Common myeloid progenitor, CD34-positive (primary cell): Measurements from ENCODE around the gene RNLS.
A peak's percentile ranks its signal among the peaks of the same experiment; 100 is the strongest.
"Not testable (repeated sequence)": the region's sequence is repeated elsewhere in the genome, so short reads cannot be mapped to it uniquely, and the experiment has no call there.

Experiments
- CTCF ChIA-PET: fragments of 350-600 bp; sonication (Branson Sonifier 250); formaldehyde crosslinking; loops from one replicate; lab custom pipeline; 2021; ENCODE audit warnings: antibody characterized with exemption; lab: Charles Lee
- POLR2A ChIA-PET: fragments of 350-600 bp; sonication (Branson Sonifier 250); formaldehyde crosslinking; loops from one replicate; lab custom pipeline; 2021; ENCODE audit warnings: antibody characterized with exemption; lab: Charles Lee
- DNase-seq, 3 donors: peaks; one replicate each; pipeline versions ENCODE4 v3.0.0 to v3.0.0-alpha.2; 2013
- H3K27ac ChIP-seq, 2 experiments: 1 replicate in 1 of 2; 2 replicates in 1 of 2; pipeline ENCODE4 v1.7.0; 2013; ENCODE audit warnings: inconsistent platforms in 2 of 2, low read length in 2 of 2, mild to moderate bottlenecking in 2 of 2, low read depth in 1 of 2, moderate library complexity in 1 of 2; ENCODE audit not compliant: severe bottlenecking in 2 of 2, insufficient read depth in 1 of 2, poor library complexity in 1 of 2
- H3K27me3 ChIP-seq, 5 experiments: replicated peaks in 2 of 5; 1 replicate in 3 of 5; 2 replicates in 2 of 5; pipeline versions ENCODE4 v1.6.1 to v1.7.0; 2013; ENCODE audit warnings: low read length in 4 of 5, mild to moderate bottlenecking in 2 of 5, moderate library complexity in 2 of 5, inconsistent platforms in 1 of 5; ENCODE audit not compliant: insufficient read depth in 5 of 5, control insufficient read depth in 4 of 5
- H3K36me3 ChIP-seq, 4 experiments: 1 replicate in 2 of 4; 2 replicates in 2 of 4; pipeline versions ENCODE4 v1.6.1 to v1.7.0; 2013; ENCODE audit warnings: low read length in 3 of 4, control low read depth in 1 of 4, mild to moderate bottlenecking in 1 of 4; ENCODE audit not compliant: control insufficient read depth in 4 of 4, insufficient read depth in 4 of 4
- H3K4me1 ChIP-seq, 4 experiments: 1 replicate in 3 of 4; 2 replicates in 1 of 4; pipeline versions ENCODE4 v1.6.1 to v1.7.1; 2013; ENCODE audit warnings: low read length in 3 of 4, mild to moderate bottlenecking in 3 of 4, control low read depth in 1 of 4, inconsistent platforms in 1 of 4, moderate library complexity in 1 of 4; ENCODE audit not compliant: control insufficient read depth in 4 of 4, insufficient read depth in 4 of 4; ENCODE audit errors: control extremely low read depth in 1 of 4
- H3K4me3 ChIP-seq, 7 experiments: 1 replicate in 4 of 7; 2 replicates in 3 of 7; pipeline versions ENCODE4 v1.5.1 to v1.7.0; 2013; ENCODE audit warnings: mild to moderate bottlenecking in 7 of 7, low read length in 6 of 7, moderate library complexity in 6 of 7, inconsistent platforms in 2 of 7, low read depth in 2 of 7, control low read depth in 1 of 7; ENCODE audit not compliant: insufficient read depth in 4 of 7, control insufficient read depth in 1 of 7; ENCODE audit errors: extremely low read depth in 1 of 7
- H3K9me3 ChIP-seq, 5 experiments: 1 replicate in 4 of 5; 2 replicates in 1 of 5; pipeline versions ENCODE4 v1.6.1 to v1.7.1; 2013; ENCODE audit warnings: low read length in 4 of 5, mild to moderate bottlenecking in 2 of 5, inconsistent platforms in 1 of 5, low read depth in 1 of 5, moderate library complexity in 1 of 5; ENCODE audit not compliant: control insufficient read depth in 4 of 5, insufficient read depth in 2 of 5; ENCODE audit errors: control extremely low read depth in 1 of 5
- WGBS: methylation state at CpG from one replicate; pipeline ENCODE4 v1.1.5; 2013; ENCODE audit not compliant: insufficient coverage; 5-methylcytosine and 5-hydroxymethylcytosine counted together

Gene RNLS

GRCh38 chr10:88308361-88308760, 274.8 kb downstream of the RNLS start:
- H3K27me3 ChIP-seq, H3K4me3 ChIP-seq, H3K27ac ChIP-seq, H3K9me3 ChIP-seq, H3K4me1 ChIP-seq, H3K36me3 ChIP-seq, POLR2A ChIA-PET, DNase-seq: not testable (repeated sequence)
- WGBS: no CpG with 5 or more reads among the region's 2 CpGs
- CTCF ChIA-PET: interaction anchor here (1.0 kb wide), 1 partner anchor 10 kb away, joined by 3 read pairs; no protein-coding TSS in a partner anchor

- CTCF ChIA-PET: interaction anchor here (1.3 to 1.9 kb wide), 3 partner anchors 14 to 185 kb away, joined by 3 to 5 read pairs (median 4); no protein-coding TSS in a partner anchor
- no peaks in the 10 kb centered on the region for H3K9me3 ChIP-seq
- POLR2A ChIA-PET: no interaction called here
Observed at GRCh38 chr10:88299787-88300186, 283.3 kb downstream of the RNLS start.

GRCh38 chr10:88297103-88297502, 286.0 kb downstream of the RNLS start:
- H3K36me3 ChIP-seq: no peaks in the 10 kb centered on the region
- H3K4me1 ChIP-seq: peaks cover 2 to 6% (median 4%) of the 10 kb centered on the region in 4 experiments
- H3K9me3 ChIP-seq: no peaks in the 10 kb centered on the region
- CTCF ChIA-PET: no interaction called here
- H3K27me3 ChIP-seq: no peaks in the 10 kb centered on the region
- POLR2A ChIA-PET: no interaction called here
- WGBS: 94% methylated on average over 3 of the region's 3 CpGs
- no peak overlapping the region for H3K4me3 ChIP-seq
- no peak for DNase-seq
- no peak overlapping the region for H3K27ac ChIP-seq

More at GRCh38 chr10:88299787-88300186, 283.3 kb downstream of the RNLS start:
- no peak overlapping the region for H3K4me3 ChIP-seq
- DNase-seq: peak in 1 of 3 donors; percentile 15
- H3K27me3 ChIP-seq: no peaks in the 10 kb centered on the region
- peaks cover 0 to 3% (median 0%) of the 10 kb centered on the region in 4 experiments for H3K4me1 ChIP-seq
- H3K36me3 ChIP-seq: no peaks in the 10 kb centered on the region
- H3K27ac ChIP-seq: no peak overlapping the region

DNA sequence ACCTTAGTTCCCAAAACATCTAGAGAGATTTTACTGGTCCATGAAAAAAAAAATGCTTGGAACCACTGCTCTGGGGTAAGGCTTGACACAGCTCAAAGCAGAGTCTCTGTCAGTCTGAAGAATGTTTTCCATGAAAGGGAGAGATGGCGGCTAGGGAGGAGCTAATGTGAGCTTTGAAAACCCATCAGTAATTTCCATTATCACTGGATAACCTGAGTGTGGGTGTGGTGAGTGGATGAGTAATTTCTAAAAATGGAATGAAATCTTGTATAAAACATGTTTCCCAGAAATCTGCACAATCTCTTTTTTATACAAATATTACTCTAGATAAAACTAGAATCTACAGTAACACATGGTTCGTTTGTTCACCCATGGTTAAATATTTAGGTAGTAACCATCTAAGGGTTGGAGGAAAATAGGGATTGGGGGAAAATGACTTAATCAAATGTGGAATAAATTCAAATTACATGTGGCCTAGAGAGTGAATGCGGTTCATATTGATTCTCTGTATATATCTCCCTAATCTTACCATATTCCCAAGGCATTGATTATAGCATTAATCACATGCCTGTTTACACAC, 289.4 kb downstream of the RNLS start:
- no peak overlapping the region for H3K27ac ChIP-seq
- no CpG with 5 or more reads among the region's 3 CpGs for WGBS
- no peak for DNase-seq
- no peaks in the 10 kb centered on the region for H3K27me3 ChIP-seq
- H3K36me3 ChIP-seq: no peaks in the 10 kb centered on the region
- no peak overlapping the region for H3K4me3 ChIP-seq
- no peaks in the 10 kb centered on the region for H3K9me3 ChIP-seq
- H3K4me1 ChIP-seq: peaks cover 3 to 19% (median 7%) of the 10 kb centered on the region in 4 experiments
- ChIA-PET CTCF (interaction anchor here (0.7 to 1.6 kb wide), 7 partner anchors 9 to 437 kb away, joined by 3 to 7 read pairs (median 3); no protein-coding TSS in a partner anchor), POLR2A (no interaction called here)

GRCh38 chr10:88293073-88293472, 290.0 kb downstream of the RNLS start:
- H3K4me3 ChIP-seq: no peak overlapping the region
- H3K27me3 ChIP-seq: no peaks in the 10 kb centered on the region
- POLR2A ChIA-PET: no interaction called here
- no peak overlapping the region for H3K27ac ChIP-seq
- DNase-seq: no peak
- no peaks in the 10 kb centered on the region for H3K9me3 ChIP-seq
- CTCF ChIA-PET: interaction anchor here (1.0 to 1.6 kb wide), 5 partner anchors 10 to 436 kb away, joined by 3 to 7 read pairs (median 3); no protein-coding TSS in a partner anchor
- peaks cover 3 to 23% (median 7%) of the 10 kb centered on the region in 4 experiments for H3K4me1 ChIP-seq
- no CpG with 5 or more reads among the region's 1 CpG for WGBS
- no peaks in the 10 kb centered on the region for H3K36me3 ChIP-seq

GRCh38 chr10:88292185-88292514, 291.0 kb downstream of the RNLS start:
- CTCF ChIA-PET: interaction anchor here (1.0 to 1.6 kb wide), 4 partner anchors 9 to 96 kb away, joined by 3 to 7 read pairs (median 5); no protein-coding TSS in a partner anchor
- no peak overlapping the region for H3K4me3 ChIP-seq
- H3K4me1 ChIP-seq: peaks cover 3 to 23% (median 7%) of the 10 kb centered on the region in 4 experiments
- H3K36me3 ChIP-seq: no peaks in the 10 kb centered on the region
- no peak overlapping the region for H3K27ac ChIP-seq
- POLR2A ChIA-PET: no interaction called here
- peak in 2 of 3 donors; percentile 55 to 68 for DNase-seq
- no peaks in the 10 kb centered on the region for H3K9me3 ChIP-seq
- no peaks in the 10 kb centered on the region for H3K27me3 ChIP-seq

- Histone ChIP-seq H3K36me3 (no peaks in the 10 kb centered on the region), H3K4me1 (peaks cover 3 to 23% (median 7%) of the 10 kb centered on the region in 4 experiments), H3K27me3 (no peaks in the 10 kb centered on the region), H3K27ac (no peak overlapping the region), H3K4me3 (no peak overlapping the region), H3K9me3 (no peaks in the 10 kb centered on the region)
- CTCF ChIA-PET: interaction anchor here (1.0 kb wide), 2 partner anchors 11 to 96 kb away, joined by 4 to 6 read pairs; no protein-coding TSS in a partner anchor
- POLR2A ChIA-PET: no interaction called here
- 100% methylated on average over 1 of the region's 4 CpGs for WGBS
- DNase-seq: no peak
Observed at GRCh38 chr10:88291289-88292184, 291.6 kb downstream of the RNLS start.
